Medulla oblongata (tissue), 1 donor: ENCODE measurements around the gene SUFU.

Experiments
- DNase-seq: peaks from one replicate; pipeline ENCODE4 v3.0.0-alpha.2; 2015; ENCODE audit errors: extremely low spot score

The SUFU gene

DNA sequence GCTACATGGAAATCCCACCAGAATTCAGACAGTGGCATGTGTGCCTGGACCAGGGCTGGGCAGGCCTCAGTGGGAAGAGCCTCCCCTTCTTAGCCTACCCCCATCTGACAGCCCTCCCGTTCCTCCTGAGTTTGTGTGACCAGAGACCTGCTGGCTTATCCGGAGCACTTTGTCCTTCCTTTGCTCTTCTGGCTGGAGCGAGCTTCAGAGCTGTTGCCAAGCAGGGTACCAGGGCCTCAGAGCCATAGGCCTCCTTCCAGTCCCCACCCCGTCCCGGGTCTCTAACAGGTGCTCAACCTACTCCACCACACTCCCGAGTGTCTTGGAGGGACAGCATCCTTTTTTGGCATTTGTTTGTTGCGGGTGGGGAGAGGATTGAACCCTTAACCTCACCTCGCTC, 114.0 kb downstream of the SUFU start:
- DNase-seq, result no peak

DNA sequence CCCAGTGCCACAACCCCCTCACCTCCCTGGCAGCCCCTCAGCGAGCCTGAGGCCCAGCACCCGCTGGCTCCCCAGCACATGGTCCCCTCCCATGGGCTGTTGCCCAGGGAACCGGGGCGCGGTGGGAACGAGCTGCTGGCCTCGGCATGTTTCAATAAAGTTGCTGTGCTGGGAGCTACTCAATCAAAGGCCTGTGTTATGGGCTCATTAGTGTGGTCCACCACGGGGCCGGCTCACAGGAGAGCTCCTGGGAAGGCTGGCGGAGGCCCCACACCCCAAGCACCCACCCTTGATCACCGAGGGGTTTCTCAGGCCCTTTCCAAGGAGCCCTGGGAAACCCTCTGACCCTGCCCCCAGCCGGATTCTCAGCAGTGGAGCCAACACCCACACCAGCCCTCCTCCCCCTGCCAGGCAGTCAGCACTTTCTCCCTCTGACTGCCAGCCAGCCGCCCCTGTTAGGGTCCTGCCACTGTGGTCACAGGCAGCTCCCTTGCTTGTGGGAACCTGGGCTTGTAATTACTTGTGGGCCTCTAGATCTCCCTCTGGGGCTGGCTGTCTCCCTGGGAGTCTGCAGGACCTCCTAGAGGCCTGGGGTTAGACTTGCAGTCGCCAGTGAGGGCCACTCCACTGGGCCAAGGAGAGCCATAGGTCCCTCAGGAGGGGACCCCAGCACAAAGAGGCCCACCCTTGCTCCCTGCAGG, 115.7 kb downstream of the SUFU start:
- no peak for DNase-seq

- no peak for DNase-seq
These were observed 116.4 kb downstream of the SUFU start for GRCh38 chr10:102620138-102620590.

DNA sequence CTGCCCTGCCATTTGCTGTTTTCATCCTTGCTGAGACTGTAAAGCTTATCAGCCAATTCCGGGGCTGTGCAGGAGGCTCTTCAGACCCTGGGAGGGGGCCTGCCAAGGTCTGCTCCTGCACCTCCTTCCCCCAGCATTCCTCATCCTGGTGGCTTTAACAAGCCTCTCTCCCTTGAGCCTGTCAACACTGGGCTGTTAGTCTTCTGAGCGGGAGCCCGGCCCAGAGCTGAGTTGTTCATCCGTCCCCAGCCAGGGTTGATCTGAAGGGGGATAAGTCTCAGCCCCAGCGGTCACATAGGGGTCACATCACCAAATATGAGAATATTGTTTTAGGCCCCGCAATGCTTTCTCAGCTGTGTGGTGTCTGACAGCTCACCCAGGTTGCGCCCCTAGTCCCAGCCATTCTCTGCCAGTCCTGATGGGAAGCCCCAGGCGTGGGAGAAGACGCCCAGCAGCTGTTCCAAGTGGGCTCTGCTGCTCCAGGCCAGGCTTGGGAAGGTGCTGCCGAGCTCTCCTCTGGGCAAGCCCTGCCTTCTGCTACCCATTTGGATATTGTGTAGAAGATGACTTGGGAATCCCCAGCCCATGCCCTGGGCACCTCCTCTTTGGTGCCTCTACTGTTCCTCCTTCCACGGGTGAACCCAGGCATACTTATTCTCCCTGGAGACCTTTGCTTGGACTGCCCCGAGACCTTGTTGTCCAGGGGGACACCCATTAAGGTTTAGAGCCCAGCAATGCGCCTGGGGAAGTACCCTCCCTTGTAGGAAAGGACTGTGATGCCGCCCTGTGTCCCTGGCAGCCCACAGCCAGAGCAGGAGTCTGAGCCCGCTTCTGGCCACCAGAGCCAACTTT, 117.0 kb downstream of the SUFU start:
- DNase-seq, result no peak

- peak; percentile 61 for DNase-seq
These were observed 117.9 kb downstream of the SUFU start for GRCh38 chr10:102621443-102622325.

DNA sequence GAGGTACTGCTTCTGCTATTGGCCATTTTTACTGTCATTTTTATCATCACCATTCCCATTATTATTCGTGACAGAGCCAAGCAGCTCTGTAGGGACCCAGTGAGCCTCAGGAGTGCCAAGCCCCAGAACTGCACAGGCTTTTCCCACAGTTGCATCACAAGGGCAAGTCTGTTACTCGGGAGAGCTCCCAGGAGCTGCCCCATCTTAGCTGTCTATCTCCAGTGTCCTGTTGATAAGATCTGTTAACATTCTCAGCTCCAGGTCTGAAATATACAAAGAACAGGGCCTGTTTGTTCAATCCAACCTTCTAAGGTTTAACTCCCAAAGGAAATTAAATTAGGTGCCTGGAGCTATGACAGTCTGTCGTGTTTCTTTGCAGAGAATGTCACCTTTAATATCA, 120.3 kb downstream of the SUFU start:
- no peak for DNase-seq

DNA sequence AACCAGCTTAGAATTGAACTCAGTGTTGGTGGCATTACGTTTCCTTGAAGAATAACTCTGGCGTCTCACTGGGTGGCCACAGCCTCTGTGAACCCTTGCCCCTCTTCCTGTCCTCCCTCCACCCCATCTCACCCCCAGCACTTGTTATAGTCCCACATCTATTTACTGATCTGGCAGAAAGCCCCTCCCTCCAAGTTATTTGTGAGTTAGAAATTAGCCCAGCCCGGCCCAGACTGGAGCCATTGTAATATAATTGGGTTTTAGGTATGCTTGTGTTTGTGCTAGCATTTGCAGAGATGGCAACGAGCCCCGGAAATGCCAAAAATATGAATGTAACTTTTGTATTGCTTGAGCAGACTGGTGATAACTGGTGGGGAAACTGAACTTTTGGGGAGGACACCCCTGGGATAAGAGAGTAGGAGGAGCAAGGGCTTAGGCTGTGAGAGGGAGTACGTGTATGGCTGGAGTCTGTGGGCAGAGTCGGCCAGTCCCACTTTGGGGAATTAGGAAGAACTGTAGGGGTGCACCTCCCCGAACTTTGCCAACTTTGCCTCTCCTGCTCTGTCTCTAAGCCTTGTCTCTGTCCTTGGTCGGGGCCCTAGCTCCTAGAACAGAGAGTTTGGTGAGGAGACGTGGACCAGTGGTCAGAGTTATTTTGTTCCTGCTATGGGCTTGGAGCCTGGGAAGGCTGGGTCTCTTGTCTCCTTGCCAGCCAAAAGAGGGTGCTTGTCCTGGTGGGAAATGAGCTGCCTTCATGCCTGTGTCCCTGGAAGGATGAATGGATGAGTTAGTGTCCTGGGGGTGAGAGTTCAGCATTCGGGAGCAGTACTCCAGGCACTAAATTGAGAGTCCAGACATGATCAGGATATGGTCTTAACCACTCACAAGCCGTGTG, 121.2 kb downstream of the SUFU start:
- no peak for DNase-seq

DNA sequence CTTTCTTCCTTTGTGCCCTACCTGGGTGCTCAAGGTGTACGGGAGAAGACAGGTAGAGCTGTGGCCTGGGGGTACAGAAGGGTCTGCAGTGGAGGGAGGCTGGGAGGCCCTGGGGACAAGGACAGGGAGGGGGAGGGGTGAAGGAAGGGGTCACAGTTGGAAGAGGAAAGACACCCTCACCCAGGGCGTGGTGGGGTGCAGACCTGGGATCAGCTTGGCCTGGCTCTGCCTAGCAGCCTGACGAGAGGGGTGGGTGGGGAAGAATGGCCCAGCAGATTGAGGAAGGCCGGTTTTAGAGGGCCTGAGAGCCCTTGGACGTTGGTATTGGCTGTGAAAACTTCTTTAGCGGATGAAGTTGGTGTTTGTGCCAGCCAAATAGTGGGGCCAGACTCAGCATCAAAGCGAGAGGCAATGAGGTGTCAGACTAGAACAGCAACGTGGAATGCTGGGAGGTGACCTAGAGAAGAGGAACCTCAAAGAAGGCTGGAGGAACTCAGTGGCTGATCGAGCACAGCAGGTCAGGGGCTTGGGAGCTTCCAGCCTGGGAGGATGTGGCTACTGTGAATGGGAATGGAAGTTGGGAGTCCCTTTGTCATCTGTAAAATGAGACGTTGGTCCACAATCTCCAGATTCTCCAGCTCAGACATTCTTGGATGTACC, 122.4 kb downstream of the SUFU start:
- no peak for DNase-seq

GRCh38 chr10:102627291-102627735, 123.5 kb downstream of the SUFU start:
- peak; percentile 58 for DNase-seq

GRCh38 chr10:102627736-102628293, 124.0 kb downstream of the SUFU start:
- peak; percentile 68 for DNase-seq

DNA sequence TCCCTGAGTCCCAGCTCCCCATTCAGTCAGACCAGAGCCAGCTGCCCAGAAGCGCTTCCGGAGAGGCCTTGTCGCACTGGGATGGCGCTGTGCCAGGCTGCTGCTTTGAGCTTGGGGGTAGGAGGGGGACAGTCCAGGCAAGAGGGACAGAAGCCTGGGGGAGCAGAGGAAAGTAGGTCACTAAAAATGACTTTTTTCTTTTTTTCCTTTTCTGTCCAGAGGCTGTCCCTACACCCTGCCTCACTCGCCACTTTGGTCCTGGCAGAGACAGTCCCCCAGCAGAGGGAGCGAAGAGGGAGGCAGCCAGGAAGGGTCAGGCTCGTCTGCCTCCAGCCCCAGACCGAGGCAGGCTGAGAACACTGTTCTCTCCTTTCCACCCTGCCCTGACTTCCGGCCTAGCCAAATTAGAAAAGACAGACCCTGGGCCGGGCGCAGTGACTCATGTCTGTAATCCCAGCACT, 124.7 kb downstream of the SUFU start:
- DNase-seq, result peak; percentile 92

DNA sequence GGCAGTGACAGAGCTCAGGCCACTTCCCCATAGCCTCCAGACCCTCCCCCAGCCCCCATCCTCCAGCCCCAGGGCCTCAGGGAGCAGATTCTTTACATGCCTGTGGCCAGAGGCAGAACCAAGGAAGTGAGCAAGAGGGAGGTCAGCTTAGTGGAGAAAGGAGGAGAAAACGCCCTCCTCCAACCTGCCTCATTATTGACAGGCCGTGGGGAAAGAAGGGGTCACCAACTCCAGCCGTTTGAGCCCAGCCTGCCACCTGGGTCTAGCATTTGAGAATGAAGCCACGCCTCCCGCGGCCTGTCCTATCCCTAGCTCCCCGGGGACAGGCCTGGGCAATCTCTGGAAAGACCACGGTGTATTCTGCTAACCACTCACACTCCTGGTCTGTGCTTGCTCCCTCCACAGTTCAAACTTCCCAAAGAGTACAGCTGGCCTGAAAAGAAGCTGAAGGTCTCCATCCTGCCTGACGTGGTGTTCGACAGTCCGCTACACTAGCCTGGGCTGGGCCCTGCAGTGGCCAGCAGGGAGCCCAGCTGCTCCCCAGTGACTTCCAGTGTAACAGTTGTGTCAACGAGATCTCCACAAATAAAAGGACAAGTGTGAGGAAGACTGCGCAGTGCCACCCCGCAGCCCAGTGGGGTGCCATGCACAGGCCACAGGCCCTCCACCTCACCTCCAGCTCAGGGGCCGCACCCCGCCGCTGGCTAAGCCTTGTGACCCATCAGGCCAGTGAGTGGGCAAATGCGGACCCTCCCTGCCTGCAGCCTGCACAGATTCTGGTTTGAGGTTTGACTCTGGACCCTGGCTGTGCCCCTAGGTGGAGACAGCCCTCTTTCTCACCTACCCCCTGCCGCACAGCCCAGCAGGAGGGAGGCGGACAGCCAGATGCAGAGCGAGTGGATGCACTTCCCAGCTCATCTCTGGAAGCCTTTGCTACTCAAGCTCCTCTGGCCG, 126.2 kb downstream of the SUFU start:
- DNase-seq, result no peak

DNA sequence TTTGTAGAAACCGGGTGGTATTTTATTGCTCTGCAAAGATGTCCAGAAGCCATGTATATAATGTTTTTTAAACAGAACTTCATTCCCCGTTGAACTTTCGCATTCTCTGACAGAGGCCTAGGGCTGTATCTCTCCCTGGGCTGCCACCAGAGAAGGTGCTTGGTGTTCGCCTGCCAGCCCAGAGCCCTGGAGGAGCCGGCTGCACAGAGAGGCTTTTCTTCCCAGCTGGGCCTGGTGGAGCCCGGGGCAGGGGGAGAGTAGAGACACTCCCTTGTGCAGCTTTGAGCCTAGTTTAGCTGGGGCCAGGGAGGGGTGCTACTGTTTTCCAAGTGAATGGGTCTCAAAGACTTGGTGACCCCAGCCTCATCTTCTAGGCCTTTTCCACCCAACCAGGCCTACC, 126.9 kb downstream of the SUFU start:
- DNase-seq, result no peak

DNA sequence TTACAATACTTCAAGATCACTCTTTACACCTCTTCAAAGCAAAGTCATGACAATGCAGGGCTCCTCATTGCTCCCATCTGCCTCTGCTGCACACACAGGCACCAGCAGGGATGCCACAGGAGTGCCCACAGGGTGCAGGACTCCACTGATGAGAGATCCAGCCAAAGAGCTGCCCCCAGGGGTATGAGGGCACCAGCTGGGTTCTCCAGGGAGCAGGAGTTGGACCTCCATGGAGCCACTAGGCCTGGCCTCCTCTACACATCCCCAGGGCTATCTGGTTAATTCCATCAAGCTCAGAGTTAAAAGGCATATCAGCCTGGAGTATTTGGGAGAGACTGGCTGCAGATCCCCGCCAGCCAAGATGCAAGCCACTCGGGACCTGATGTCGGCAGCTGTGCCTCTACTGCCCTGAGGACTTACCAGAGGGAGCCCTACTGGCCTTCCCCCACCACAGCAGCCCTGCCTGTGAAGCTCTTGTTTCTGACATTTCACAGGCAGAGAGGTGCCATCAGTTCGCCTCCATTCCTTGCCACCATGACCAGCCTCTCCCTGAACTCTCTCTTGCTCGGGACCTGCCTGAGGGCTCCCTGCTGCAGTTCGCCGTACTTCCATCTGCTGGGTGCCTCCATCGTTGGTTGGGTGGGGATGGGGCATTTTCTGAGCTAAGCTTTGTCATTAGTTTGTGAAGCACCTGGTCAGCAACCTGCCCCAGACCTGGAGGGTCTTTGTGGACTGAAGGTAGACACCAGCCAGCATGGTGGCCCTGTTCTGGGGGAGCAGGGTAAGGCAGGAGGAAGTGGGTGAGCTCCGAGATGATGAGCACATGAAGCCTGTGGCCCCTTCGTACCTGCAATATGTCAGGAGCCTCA, 128.0 kb downstream of the SUFU start:
- no peak for DNase-seq

DNA sequence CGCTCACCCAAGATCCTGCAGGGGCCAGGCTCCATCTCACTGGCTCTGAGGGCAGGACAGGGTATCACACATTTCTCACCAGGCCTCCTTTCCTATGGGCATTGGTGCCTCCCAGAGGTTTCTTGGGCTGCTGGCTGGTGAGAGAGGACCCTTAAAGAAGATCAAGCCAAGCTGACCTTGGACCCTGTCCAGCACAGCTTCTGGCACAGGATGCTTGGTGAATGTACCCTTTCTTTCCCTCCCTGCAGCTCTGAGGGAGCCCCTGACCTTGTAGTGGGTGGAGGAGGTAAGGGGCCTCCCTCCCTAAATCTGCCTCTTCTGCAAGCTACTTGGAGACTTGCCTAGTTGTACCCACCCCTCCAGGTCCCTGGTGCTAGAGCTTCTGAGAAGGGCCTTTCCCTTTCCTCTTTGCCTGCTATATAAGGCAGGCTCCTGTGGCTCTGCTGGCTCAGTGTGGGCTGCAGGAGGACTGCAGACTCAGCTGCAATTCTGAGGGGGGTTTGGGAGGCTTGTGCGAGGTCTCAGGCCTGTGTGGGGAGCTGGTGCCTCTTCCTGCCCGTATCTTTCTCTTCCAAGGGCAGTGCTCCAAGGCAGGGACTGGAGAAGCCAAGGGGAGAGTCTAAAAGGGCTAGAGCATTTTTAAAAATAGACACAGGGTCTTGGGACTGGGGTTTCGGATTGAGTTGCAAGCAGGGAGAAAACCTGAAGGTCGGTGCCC, 128.8 kb downstream of the SUFU start:
- DNase-seq, result peak; percentile 53

GRCh38 chr10:102633287-102633686, 129.5 kb downstream of the SUFU start:
- no peak for DNase-seq

GRCh38 chr10:102633848-102634247, 130.1 kb downstream of the SUFU start:
- no peak for DNase-seq
